ENCODE data around the gene UFM1. TPM values are rescaled to one million over a fixed set of nuclear protein-coding genes. Genes with fewer than 3 reads are reported as not detected.

The UFM1 gene
- polyA plus RNA-seq, 3 donors: 34.2 to 64.7 (median 38.1) TPM

- 32 to 55% (median 51%) methylated on average over 2 of the region's 2 CpGs for WGBS, 3 donors
- H3K27ac ChIP-seq (ENCODE audit: low read depth, low read length): no peak overlapping the region
These were observed 49.9 kb downstream of the UFM1 start for GRCh38 chr13:38399535-38399934.

- no peak overlapping the region for H3K27ac ChIP-seq (ENCODE audit: low read depth, low read length)
These were observed 51.6 kb downstream of the UFM1 start for GRCh38 chr13:38401276-38401675.

GRCh38 chr13:38405216-38405615, 55.6 kb downstream of the UFM1 start:
- no peak overlapping the region for H3K27ac ChIP-seq (ENCODE audit: low read depth, low read length)
- 24 to 40% (median 39%) methylated on average over 1 of the region's 1 CpG for WGBS, 3 donors

GRCh38 chr13:38409771-38410170, 60.1 kb downstream of the UFM1 start:
- WGBS, 3 donors: 84 to 95% (median 87%) methylated on average over 2 of the region's 2 CpGs
- H3K27ac ChIP-seq (ENCODE audit: low read depth, low read length): no peak overlapping the region

- 37 to 53% (median 42%) methylated on average over 1 of the region's 1 CpG for WGBS, 3 donors
- no peak overlapping the region for H3K27ac ChIP-seq (ENCODE audit: low read depth, low read length)
These were observed 62.6 kb downstream of the UFM1 start for GRCh38 chr13:38412266-38412665.

Measured in adipose tissue (tissue), 3 donors.